OCI-LY3 (cell line): Measurements from ENCODE around the gene TTC39B.
"Not testable (repeated sequence)": the region's sequence is repeated elsewhere in the genome, so short reads cannot be mapped to it uniquely, and the experiment has no call there.

ENCODE experiments used
- H2AFZ ChIP-seq: fragments of 200-600, 300-600 bp; shearing (Covaris generic); 2 replicates; pipeline ENCODE4 v1.6.0; 2014; ENCODE audit warnings: antibody characterized with exemption, low read depth, low read length
- H3K27ac ChIP-seq: fragments of 200-600, 300-600 bp; sonication (generic); 2 replicates; pipeline ENCODE4 v1.5.1; 2014; ENCODE audit warnings: mild to moderate bottlenecking, low read length, moderate library complexity, mixed read lengths
- H3K27me3 ChIP-seq: fragments of 200-600, 300-600 bp; sonication (generic); 2 replicates; pipeline ENCODE4 v1.6.1; 2014; ENCODE audit warnings: low read depth, low read length, mixed read lengths
- H3K36me3 ChIP-seq: fragments of 200-600, 300-600 bp; sonication (generic); replicated peaks from 2 replicates; pipeline ENCODE3; 2014; ENCODE audit warnings: low read depth, low read length, mixed read lengths
- H3K4me1 ChIP-seq: fragments of 300-600, 200-600 bp; sonication (generic); 2 replicates; pipeline ENCODE4 v1.6.1; 2014; ENCODE audit warnings: low read length, mixed read lengths
- H3K4me2 ChIP-seq: fragments of 200-600, 300-600 bp; sonication (generic); 2 replicates; pipeline ENCODE4 v1.6.1; 2014; ENCODE audit warnings: low read length, mixed read lengths
- H3K4me3 ChIP-seq: fragments of 300-600, 200-600 bp; sonication (generic); 2 replicates; pipeline ENCODE4 v1.5.1; 2014; ENCODE audit warnings: antibody characterized with exemption, mild to moderate bottlenecking, low read length, moderate library complexity
- H3K79me2 ChIP-seq: fragments of 300-600, 200-600 bp; shearing (Covaris generic); 2 replicates; pipeline ENCODE4 v1.6.1; 2014; ENCODE audit warnings: mild to moderate bottlenecking, low read length, mixed read lengths
- H3K9ac ChIP-seq: fragments of 300-600, 200-600 bp; shearing (Covaris generic); 2 replicates; pipeline ENCODE4 v1.6.0; 2014; ENCODE audit warnings: mild to moderate bottlenecking, low read length, moderate library complexity
- H3K9me3 ChIP-seq: fragments of 200-600, 300-600 bp; shearing (Covaris generic); 2 replicates; pipeline ENCODE4 v1.6.1; 2014; ENCODE audit warnings: low read length, mixed read lengths; ENCODE audit not compliant: insufficient read depth
- H4K20me1 ChIP-seq: fragments of 200-600, 300-600 bp; sonication (generic); 2 replicates; pipeline ENCODE4 v1.6.1; 2016; ENCODE audit warnings: low read length, mixed read lengths; ENCODE audit not compliant: insufficient read depth
- EZH2phosphoT487 ChIP-seq: fragments of 200-600 bp; shearing (Covaris generic); IDR thresholded peaks from 2 replicates; pipeline ENCODE4 v1.6.1; 2018; ENCODE audit warnings: antibody characterized with exemption, mixed run types, low read depth
- TF ChIP-seq, protein P1 (sequence below): fragments of 200-600, 300-600 bp; sonication (generic); IDR thresholded peaks from 2 replicates; pipeline ENCODE4 v1.5.1; 2014; ENCODE audit warnings: antibody characterized with exemption, low read length, low read depth

Gene TTC39B

DNA sequence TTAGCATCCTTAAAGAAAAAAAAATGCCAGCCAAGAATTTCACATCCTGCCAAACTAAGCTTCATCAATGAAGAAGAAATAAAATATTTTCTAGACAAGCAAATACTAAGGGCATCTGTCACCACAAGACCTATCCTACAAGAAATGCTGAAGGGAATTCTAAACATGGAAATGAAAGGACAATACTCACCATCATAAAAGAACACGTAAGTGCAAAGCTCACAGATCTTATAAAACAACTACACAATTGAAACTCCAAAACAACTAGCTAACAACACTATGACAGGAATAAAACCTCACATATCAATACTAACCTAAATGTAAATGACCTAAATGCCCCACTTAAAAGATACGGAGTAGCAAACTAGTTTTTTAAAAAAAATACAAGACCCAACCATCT lies 71.4 kb downstream of the TTC39B start:
- Histone ChIP-seq H3K79me2 (no peaks in the 10 kb centered on the region), H3K4me2 (no peak overlapping the region), H3K4me3 (no peak overlapping the region), H3K27me3 (no peaks in the 10 kb centered on the region), H3K27ac (no peak overlapping the region), H4K20me1 (no peaks in the 10 kb centered on the region), H2AFZ (no peak overlapping the region), H3K9ac (no peak overlapping the region), H3K36me3 (no peaks in the 10 kb centered on the region), H3K4me1 (no peaks in the 10 kb centered on the region), H3K9me3 (0 out of 2 replicates have a peak, but pooled peaks cover 3% of the 10 kb centered on the region)
- no peak for TF ChIP-seq EZH2phosphoT487
- TF ChIP-seq, protein P1, sequence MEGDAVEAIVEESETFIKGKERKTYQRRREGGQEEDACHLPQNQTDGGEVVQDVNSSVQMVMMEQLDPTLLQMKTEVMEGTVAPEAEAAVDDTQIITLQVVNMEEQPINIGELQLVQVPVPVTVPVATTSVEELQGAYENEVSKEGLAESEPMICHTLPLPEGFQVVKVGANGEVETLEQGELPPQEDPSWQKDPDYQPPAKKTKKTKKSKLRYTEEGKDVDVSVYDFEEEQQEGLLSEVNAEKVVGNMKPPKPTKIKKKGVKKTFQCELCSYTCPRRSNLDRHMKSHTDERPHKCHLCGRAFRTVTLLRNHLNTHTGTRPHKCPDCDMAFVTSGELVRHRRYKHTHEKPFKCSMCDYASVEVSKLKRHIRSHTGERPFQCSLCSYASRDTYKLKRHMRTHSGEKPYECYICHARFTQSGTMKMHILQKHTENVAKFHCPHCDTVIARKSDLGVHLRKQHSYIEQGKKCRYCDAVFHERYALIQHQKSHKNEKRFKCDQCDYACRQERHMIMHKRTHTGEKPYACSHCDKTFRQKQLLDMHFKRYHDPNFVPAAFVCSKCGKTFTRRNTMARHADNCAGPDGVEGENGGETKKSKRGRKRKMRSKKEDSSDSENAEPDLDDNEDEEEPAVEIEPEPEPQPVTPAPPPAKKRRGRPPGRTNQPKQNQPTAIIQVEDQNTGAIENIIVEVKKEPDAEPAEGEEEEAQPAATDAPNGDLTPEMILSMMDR = no peak

DNA sequence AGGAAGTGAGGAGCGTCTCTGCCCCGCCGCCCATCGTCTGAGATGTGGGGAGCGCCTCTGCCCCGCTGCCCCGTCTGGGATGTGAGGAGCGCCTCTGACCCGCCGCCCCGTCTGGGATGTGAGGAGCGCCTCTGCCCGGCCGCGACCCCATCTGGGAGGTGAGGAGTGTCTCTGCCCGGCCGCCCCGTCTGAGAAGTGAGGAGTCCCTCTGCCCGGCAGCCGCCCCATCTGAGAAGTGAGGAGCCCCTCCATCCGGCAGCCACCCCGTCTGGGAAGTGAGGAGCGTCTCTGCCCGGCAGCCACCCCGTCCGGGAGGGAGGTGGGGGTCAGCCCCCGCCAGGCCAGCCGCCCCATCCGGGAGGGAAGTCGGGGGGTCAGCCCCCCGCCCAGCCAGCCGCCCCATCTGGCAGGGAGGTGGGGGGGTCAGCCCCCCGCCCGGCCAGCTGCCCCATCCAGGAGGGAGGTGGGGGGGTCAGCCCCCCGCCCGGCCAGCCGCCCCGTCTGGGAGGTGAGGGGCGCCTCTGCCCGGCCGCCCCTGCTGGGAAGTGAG lies 73.0 kb downstream of the TTC39B start:
- not testable (repeated sequence) for H3K27me3 ChIP-seq, H3K4me1 ChIP-seq, H3K36me3 ChIP-seq, H3K4me2 ChIP-seq, H3K9ac ChIP-seq, H4K20me1 ChIP-seq, H3K9me3 ChIP-seq, H3K79me2 ChIP-seq, H3K4me3 ChIP-seq, H3K27ac ChIP-seq, H2AFZ ChIP-seq

DNA sequence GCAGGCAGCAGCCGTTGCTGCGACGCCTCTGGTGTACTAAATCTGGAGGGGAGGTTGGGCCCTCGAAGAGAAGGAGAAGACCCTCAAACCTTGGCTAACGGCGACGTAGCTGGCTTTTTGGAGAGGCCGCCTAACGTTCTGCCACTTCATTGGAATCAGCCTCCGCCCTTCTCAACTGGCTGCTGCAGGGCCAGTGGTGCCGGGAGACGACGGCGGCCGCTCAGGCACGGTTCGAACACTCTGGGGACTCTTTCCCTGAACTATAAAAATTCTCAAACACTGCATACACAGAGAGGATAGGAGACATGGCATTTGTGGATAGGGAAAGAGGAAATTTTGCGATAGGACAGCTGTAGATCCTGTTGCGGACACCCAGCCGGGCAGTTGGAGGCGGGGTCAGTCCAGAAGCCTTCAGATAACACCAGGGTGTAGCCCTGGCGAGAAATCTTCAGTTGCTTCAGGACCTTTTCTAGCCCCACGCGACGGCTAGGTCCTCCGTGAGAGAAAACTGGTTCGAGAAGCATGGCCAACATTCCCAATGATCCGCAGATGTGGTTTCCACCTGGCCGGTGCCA lies 74.2 kb downstream of the TTC39B start:
- H4K20me1 ChIP-seq, H3K36me3 ChIP-seq, H3K79me2 ChIP-seq, H3K27me3 ChIP-seq, H3K4me3 ChIP-seq, H2AFZ ChIP-seq, H3K27ac ChIP-seq, H3K4me2 ChIP-seq, H3K4me1 ChIP-seq, H3K9me3 ChIP-seq, H3K9ac ChIP-seq: not testable (repeated sequence)

DNA sequence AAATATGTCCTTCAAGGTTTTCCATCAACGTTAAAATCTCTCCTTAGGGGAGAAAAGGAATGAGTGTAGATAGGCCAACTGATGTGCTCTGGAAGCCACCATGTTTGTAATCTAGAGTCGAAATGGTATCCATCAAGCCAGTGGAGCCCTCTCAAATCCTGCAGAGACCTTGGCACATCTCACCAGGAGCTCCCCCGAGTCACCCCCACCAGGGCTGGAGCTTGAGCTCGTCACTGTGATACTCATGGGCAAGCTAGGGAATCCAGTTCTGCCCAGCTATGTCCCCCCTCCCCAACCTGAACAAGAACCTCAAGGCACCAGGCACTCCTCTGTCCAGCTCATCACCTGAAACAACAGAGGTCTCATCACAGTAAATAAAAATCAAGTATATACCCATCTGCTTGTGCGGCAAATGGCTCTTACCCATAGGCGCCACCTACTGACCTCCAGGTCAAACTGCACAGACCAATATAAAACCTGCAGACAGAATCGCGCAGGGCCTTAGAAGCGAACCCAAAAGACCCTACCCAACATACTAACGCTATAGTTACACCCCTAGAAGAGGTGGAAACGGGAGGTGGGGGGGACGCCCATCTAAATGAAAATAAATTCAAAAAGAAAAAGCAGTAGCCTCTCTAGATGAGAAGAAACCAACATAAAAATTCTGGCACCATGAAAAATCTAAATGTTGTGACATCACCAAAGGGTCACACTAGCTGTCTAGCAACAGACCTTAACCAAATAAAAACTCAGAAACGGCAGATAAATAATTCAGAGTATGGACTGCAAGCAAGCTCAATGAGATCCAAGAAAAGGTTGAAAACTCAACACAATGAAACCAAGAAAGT lies 75.0 kb downstream of the TTC39B start:
- 0 out of 2 replicates have a peak, but pooled peaks cover 3% of the 10 kb centered on the region for H3K9me3 ChIP-seq
- TF ChIP-seq, protein P1 = peak; percentile 75
- TF ChIP-seq EZH2phosphoT487 = no peak
- H3K79me2 ChIP-seq = no peaks in the 10 kb centered on the region
- H3K4me3 ChIP-seq = peak overlapping the region; percentile 34; the same call in 1 of the 2 replicates
- H3K27ac ChIP-seq = no peak overlapping the region
- H3K9ac ChIP-seq = no peak overlapping the region
- no peaks in the 10 kb centered on the region for H4K20me1 ChIP-seq
- H2AFZ ChIP-seq = no peak overlapping the region
- peaks cover 7% of the 10 kb centered on the region for H3K4me1 ChIP-seq
- no peaks in the 10 kb centered on the region for H3K27me3 ChIP-seq
- no peaks in the 10 kb centered on the region for H3K36me3 ChIP-seq
- H3K4me2 ChIP-seq = peak overlapping the region; percentile 36

DNA sequence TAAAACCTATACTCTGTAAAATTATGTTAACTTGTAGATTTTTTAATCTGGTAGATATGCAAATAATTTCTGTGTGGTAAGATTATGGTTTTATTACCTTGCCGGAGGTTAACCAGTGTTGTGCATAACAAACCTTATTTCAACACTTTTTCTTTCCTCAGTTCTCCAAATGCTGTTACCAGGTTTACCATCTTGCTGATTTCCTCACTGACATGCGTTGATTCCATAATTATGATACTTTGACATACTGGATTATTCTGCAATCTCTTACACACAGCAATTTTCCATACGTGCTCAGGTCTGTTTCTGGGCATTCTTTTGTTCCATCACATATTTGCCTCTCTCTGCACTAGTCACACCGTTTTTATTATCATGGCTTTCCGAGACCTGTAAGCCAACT lies 77.6 kb downstream of the TTC39B start:
- Histone ChIP-seq H3K27ac (no peak overlapping the region), H2AFZ (no peak overlapping the region), H3K4me3 (no peak overlapping the region), H4K20me1 (no peaks in the 10 kb centered on the region), H3K36me3 (no peaks in the 10 kb centered on the region), H3K79me2 (no peaks in the 10 kb centered on the region), H3K9ac (no peak overlapping the region), H3K9me3 (no peaks in the 10 kb centered on the region), H3K4me1 (peaks cover 7% of the 10 kb centered on the region), H3K27me3 (no peaks in the 10 kb centered on the region), H3K4me2 (no peak overlapping the region)
- TF ChIP-seq, protein P1 = no peak
- no peak for TF ChIP-seq EZH2phosphoT487
